H1 (cell line): Measurements from ENCODE around the gene SLC26A8. TPM values are rescaled to one million over a fixed set of nuclear protein-coding genes. Genes with fewer than 3 reads are reported as not detected.

ENCODE experiments used
- CTCF ChIA-PET: fragments of 300-600 bp; sonication (Branson Sonifier 250); formaldehyde crosslinking; loops from one replicate; lab custom pipeline; 2021; ENCODE audit not compliant: partially characterized antibody; lab: Charles Lee
- POLR2A ChIA-PET: fragments of 300-600 bp; sonication (Branson Sonifier 250); formaldehyde crosslinking; loops from one replicate; lab custom pipeline; 2021; ENCODE audit warnings: inconsistent platforms; ENCODE audit not compliant: partially characterized antibody; lab: Charles Lee
- DNase-seq, 2 experiments: peaks; one replicate each; pipeline versions ENCODE4 v3.0.0 to v3.0.0-alpha.2; 2010 to 2022; ENCODE audit warnings: low spot score in 2 of 2, low read depth in 1 of 2, mixed read lengths in 1 of 2
- FAIRE-seq: peaks from 2 replicates; lab custom pipeline; 2011; peaks lifted over from hg19 to GRCh38; lab: Jason Lieb, UNC
- H2AFZ ChIP-seq: 2 replicates; pipeline ENCODE4 v1.8.1; 2012; ENCODE audit warnings: low read length, inconsistent platforms
- H2AK5ac ChIP-seq: 2 replicates; pipeline ENCODE4 v1.6.1; 2013; ENCODE audit warnings: low read depth, low read length
- H2BK120ac ChIP-seq: replicated peaks from 2 replicates; pipeline ENCODE3; 2013; ENCODE audit warnings: low read depth, low read length, inconsistent platforms
- H2BK12ac ChIP-seq: 2 replicates; pipeline ENCODE4 v1.6.1; 2013; ENCODE audit warnings: low read depth, low read length
- H2BK15ac ChIP-seq: 2 replicates; pipeline ENCODE4 v1.6.1; 2013; ENCODE audit warnings: low read length
- H2BK20ac ChIP-seq: 2 replicates; pipeline ENCODE4 v1.6.1; 2013; ENCODE audit warnings: low read length
- H2BK5ac ChIP-seq: 2 replicates; pipeline ENCODE4 v1.6.1; 2013; ENCODE audit warnings: low read depth, low read length
- H3K14ac ChIP-seq: 2 replicates; pipeline ENCODE4 v1.6.1; 2013; ENCODE audit warnings: inconsistent platforms; ENCODE audit not compliant: insufficient read length
- H3K18ac ChIP-seq: 2 replicates; pipeline ENCODE4 v1.6.1; 2013; ENCODE audit warnings: low read length; ENCODE audit errors: extremely low read depth
- H3K23ac ChIP-seq: 2 replicates; pipeline ENCODE4 v1.6.1; 2013; ENCODE audit warnings: inconsistent platforms; ENCODE audit not compliant: insufficient read length
- H3K23me2 ChIP-seq: 2 replicates; pipeline ENCODE4 v1.6.1; 2013; ENCODE audit warnings: low read depth, low read length
- H3K27ac ChIP-seq: 2 replicates; pipeline ENCODE4 v1.6.1; 2011; ENCODE audit warnings: low read depth, low read length, inconsistent platforms
- H3K27me3 ChIP-seq, 4 experiments: replicated peaks in 1 of 4; 1 replicate in 1 of 4; 2 replicates in 3 of 4; pipeline versions ENCODE4 v1.6.1 to v1.8.1; 2011 to 2013; ENCODE audit warnings: low read length in 3 of 4, mild to moderate bottlenecking in 3 of 4, inconsistent platforms in 2 of 4, mixed read lengths in 2 of 4, moderate library complexity in 1 of 4; ENCODE audit not compliant: control insufficient read depth in 3 of 4, insufficient read depth in 3 of 4; ENCODE audit errors: extremely low read depth in 1 of 4
- H3K36me3 ChIP-seq, 4 experiments: 2 replicates each; pipeline versions ENCODE4 v1.6.1 to v1.8.1; 2011 to 2013; ENCODE audit warnings: mild to moderate bottlenecking in 4 of 4, low read length in 3 of 4, moderate library complexity in 2 of 4, control low read depth in 1 of 4, inconsistent platforms in 1 of 4; ENCODE audit not compliant: insufficient read depth in 4 of 4, control insufficient read depth in 2 of 4
- H3K4ac ChIP-seq: replicated peaks from 2 replicates; pipeline ENCODE3; 2013; ENCODE audit warnings: low read length, low read depth, mixed read lengths, inconsistent platforms; ENCODE audit not compliant: insufficient read length
- H3K4me1 ChIP-seq, 4 experiments: replicated peaks in 1 of 4; 1 replicate in 1 of 4; 2 replicates in 3 of 4; pipeline versions ENCODE4 v1.6.1 to v1.8.1; 2011 to 2013; ENCODE audit warnings: low read length in 3 of 4, inconsistent platforms in 2 of 4, mixed read lengths in 1 of 4; ENCODE audit not compliant: insufficient read depth in 4 of 4, control insufficient read depth in 3 of 4
- H3K4me2 ChIP-seq, 2 experiments: 2 replicates each; pipeline versions ENCODE4 v1.6.1 to v1.8.1; 2011 to 2013; ENCODE audit warnings: low read depth in 2 of 2, low read length in 2 of 2, control low read depth in 1 of 2, inconsistent platforms in 1 of 2, mild to moderate bottlenecking in 1 of 2; ENCODE audit not compliant: insufficient read depth in 1 of 2
- H3K4me3 ChIP-seq, 4 experiments: fragments of 200-600, 300-600 bp in 1 of 4; sonication (generic), shearing (Covaris generic), sonication (Bioruptor Twin) in 1 of 4; 2 replicates each; pipeline versions ENCODE4 v1.5.1 to v1.8.1; 2011 to 2016; ENCODE audit warnings: low read length in 4 of 4, low read depth in 3 of 4, control low read depth in 2 of 4, inconsistent platforms in 2 of 4, mild to moderate bottlenecking in 2 of 4, mixed read lengths in 1 of 4, moderate library complexity in 1 of 4; ENCODE audit not compliant: insufficient read depth in 2 of 4; ENCODE audit errors: extremely low read depth in 1 of 4
- H3K56ac ChIP-seq: replicated peaks from 2 replicates; pipeline ENCODE3; 2013; ENCODE audit warnings: low read depth, mild to moderate bottlenecking, mixed read lengths, low read length, inconsistent platforms; ENCODE audit not compliant: insufficient read length
- H3K79me1 ChIP-seq: 2 replicates; pipeline ENCODE4 v1.6.1; 2013; ENCODE audit warnings: low read depth, low read length, control low read depth
- H3K79me2 ChIP-seq, 2 experiments: 2 replicates each; pipeline versions ENCODE4 v1.6.1 to v1.8.1; 2012 to 2013; ENCODE audit warnings: low read length in 2 of 2, mild to moderate bottlenecking in 2 of 2, inconsistent platforms in 1 of 2; ENCODE audit not compliant: insufficient read depth in 2 of 2, control insufficient read depth in 1 of 2
- H3K9ac ChIP-seq, 4 experiments: replicated peaks in 1 of 4; 1 replicate in 1 of 4; 2 replicates in 3 of 4; pipeline versions ENCODE4 v1.6.1 to v1.8.1; 2011 to 2013; ENCODE audit warnings: low read depth in 3 of 4, low read length in 3 of 4, control low read depth in 2 of 4, mild to moderate bottlenecking in 2 of 4, moderate library complexity in 2 of 4, inconsistent platforms in 1 of 4; ENCODE audit errors: extremely low read depth in 1 of 4
- H3K9me3 ChIP-seq, 2 experiments: 2 replicates each; pipeline versions ENCODE4 v1.6.1 to v1.8.1; 2012 to 2013; ENCODE audit warnings: mild to moderate bottlenecking in 2 of 2, moderate library complexity in 2 of 2, control low read depth in 1 of 2, inconsistent platforms in 1 of 2, low read depth in 1 of 2, low read length in 1 of 2, mixed read lengths in 1 of 2; ENCODE audit not compliant: insufficient read depth in 2 of 2
- H4K20me1 ChIP-seq, 2 experiments: replicated peaks in 1 of 2; 2 replicates each; pipeline versions ENCODE3 to v1.8.1; 2011 to 2013; ENCODE audit warnings: inconsistent platforms in 2 of 2, low read length in 2 of 2, mild to moderate bottlenecking in 1 of 2; ENCODE audit not compliant: insufficient read depth in 2 of 2, control insufficient read depth in 1 of 2
- H4K5ac ChIP-seq: 2 replicates; pipeline ENCODE4 v1.6.1; 2013; ENCODE audit warnings: low read length, low read depth, mixed read lengths, inconsistent platforms; ENCODE audit not compliant: insufficient read length
- H4K8ac ChIP-seq: 2 replicates; pipeline ENCODE4 v1.8.0; 2013; ENCODE audit warnings: mild to moderate bottlenecking, moderate library complexity, low read length, inconsistent platforms; ENCODE audit not compliant: insufficient read depth; ENCODE audit errors: extremely low read depth
- H4K91ac ChIP-seq: replicated peaks from 2 replicates; pipeline ENCODE3; 2013; ENCODE audit warnings: low read length, mixed read lengths, inconsistent platforms; ENCODE audit not compliant: insufficient read length
- ATF2 ChIP-seq: IDR thresholded peaks from 2 replicates; pipeline ENCODE4 v1.6.1; 2012; ENCODE audit warnings: low read length, inconsistent platforms
- CTCF ChIP-seq, 3 experiments: IDR thresholded peaks; 1 replicate in 2 of 3; 2 replicates in 1 of 3; pipeline versions ENCODE4 v1.5.1 to v1.6.1; 2011; ENCODE audit warnings: low read length in 3 of 3, mild to moderate bottlenecking in 3 of 3, inconsistent platforms in 2 of 3, low read depth in 1 of 3, moderate library complexity in 1 of 3; ENCODE audit not compliant: insufficient read depth in 1 of 3; ENCODE audit errors: control extremely low read depth in 1 of 3
- EZH2 ChIP-seq: fragments of 200-600 bp; sonication (generic); IDR thresholded peaks from 2 replicates; pipeline ENCODE4 v1.7.1; 2012; ENCODE audit warnings: low read depth, mild to moderate bottlenecking, moderate library complexity, low read length, inconsistent platforms; ENCODE audit not compliant: severe bottlenecking
- HDAC2 ChIP-seq, 2 experiments: fragments of 300-600 bp in 1 of 2; sonication (generic) in 1 of 2; IDR thresholded peaks; 2 replicates each; pipeline ENCODE4 v1.6.1; 2011 to 2012; ENCODE audit warnings: low read depth in 2 of 2, low read length in 2 of 2, mild to moderate bottlenecking in 2 of 2, moderate library complexity in 2 of 2, borderline replicate concordance in 1 of 2, inconsistent platforms in 1 of 2
- KDM1A ChIP-seq: fragments of 200-600, 300-600 bp; sonication (generic); IDR thresholded peaks from 2 replicates; pipeline ENCODE4 v1.7.1; 2016; ENCODE audit warnings: mild to moderate bottlenecking, low read length, borderline replicate concordance
- MAFK ChIP-seq: IDR thresholded peaks from 2 replicates; pipeline ENCODE4 v1.6.1; 2012; ENCODE audit warnings: low read depth, mild to moderate bottlenecking, improper control_type of control experiment, low read length
- POU5F1 ChIP-seq: IDR thresholded peaks from 2 replicates; pipeline ENCODE4 v1.6.1; 2011; ENCODE audit warnings: low read depth, mild to moderate bottlenecking, low read length, moderate library complexity
- SP4 ChIP-seq: IDR thresholded peaks from 2 replicates; pipeline ENCODE4 v1.6.1; 2012; ENCODE audit warnings: low read length, inconsistent platforms
- SUZ12 ChIP-seq: fragments of 200-600 bp; sonication (generic); IDR thresholded peaks from 2 replicates; pipeline ENCODE4 v1.6.1; 2012; ENCODE audit warnings: mild to moderate bottlenecking, inconsistent platforms, low read length, moderate library complexity, mixed read lengths
- WGBS, 2 experiments: shearing (Covaris generic) in 1 of 2; methylation state at CpG; one replicate each; pipeline versions ENCODE4 v1.1.6 to v1.1.7; 2013 to 2015; ENCODE audit warnings: low lambda C conversion rate in 2 of 2, mixed read lengths in 2 of 2, inconsistent platforms in 1 of 2, low coverage in 1 of 2, missing lambda C conversion rate in 1 of 2; ENCODE audit not compliant: insufficient replicate concordance in 2 of 2, insufficient coverage in 1 of 2, insufficient read length in 1 of 2; ENCODE audit errors: extremely low coverage in 1 of 2, missing lambda C conversion rate in 1 of 2; 5-methylcytosine and 5-hydroxymethylcytosine counted together
- polyA plus RNA-seq, 7 experiments: library from polyadenylated mRNA; depleted of rRNA in 3 of 7; stranded (reverse) in 5 of 7; unstranded in 2 of 7; fragments of >200 nt in 5 of 7; fragments of 200-250 nt in 2 of 7; gene quantifications; 1 replicate in 5 of 7; 2 replicates in 1 of 7; 4 replicates in 1 of 7; pipeline versions ENCODE4 v1.2.1 to v1.2.3, GENCODE V29; 2011 to 2013; ENCODE audit warnings: missing spikeins in 2 of 7, mixed read lengths in 2 of 7
- total RNA-seq: library from RNA; stranded (reverse); fragmentation: NEBNext Ultra II Directional; extraction: Animal tissue kit (Norgen Biotek cat#: 25700); gene quantifications from 2 replicates; pipeline ENCODE4 v1.2.1, GENCODE V29; 2021

The SLC26A8 gene
- total and polyA plus RNA-seq, 2 of the 8 experiments (the other 6 are each of a cell fraction or from before 2014, with no cell fraction given): 0.56 to 0.57 TPM

- Histone ChIP-seq H3K4ac (no peak overlapping the region), H2BK12ac (no peak overlapping the region), H3K4me1 (peaks cover 0 to 6% (median under 1%) of the 10 kb centered on the region in 4 experiments; a peak in 3 of 7 replicates), H4K5ac (no peak overlapping the region), H3K18ac (no peak overlapping the region), H2BK15ac (no peak overlapping the region), H3K27me3 (no peaks in the 10 kb centered on the region), H2BK5ac (no peak overlapping the region), H3K27ac (no peak overlapping the region), H2BK20ac (no peak overlapping the region), H3K23me2 (no peaks in the 10 kb centered on the region), H2AK5ac (no peak overlapping the region), H4K8ac (no peak overlapping the region), H3K23ac (no peak overlapping the region), H3K4me2 (no peak overlapping the region), H3K36me3 (no peaks in the 10 kb centered on the region), H3K4me3 (no peak overlapping the region), H3K79me2 (no peaks in the 10 kb centered on the region), H3K14ac (no peak overlapping the region), H3K9me3 (no peaks in the 10 kb centered on the region), H2BK120ac (no peak overlapping the region), H3K56ac (no peak overlapping the region), H2AFZ (no peak overlapping the region), H3K79me1 (no peaks in the 10 kb centered on the region), H4K20me1 (no peaks in the 10 kb centered on the region), H4K91ac (no peak overlapping the region), H3K9ac (no peak overlapping the region)
- CTCF ChIA-PET: interaction anchor here (0.8 to 3.0 kb wide), 16 partner anchors 13 to 219 kb away, joined by 3 to 12 read pairs (median 4); no protein-coding TSS in a partner anchor
- DNase-seq (no peak), FAIRE-seq (no peak)
- POLR2A ChIA-PET: interaction anchor here (0.6 to 2.5 kb wide), 3 partner anchors 11 to 448 kb away, joined by 3 to 9 read pairs (median 3); partner anchors contain the start of gene MAPK14
- WGBS, 2 experiments: 93% methylated on average over 8 of the region's 8 CpGs; no CpG with 5 or more reads in 1 of the 2 experiments
- TF ChIP-seq HDAC2 (IDR thresholded peaks at IDR 0.05; ENCODE audit: borderline replicate concordance in 1 of 2, low read depth in 2 of 2, low read length in 2 of 2) (no peak), SP4 (no peak), CTCF (IDR thresholded peaks at IDR 0.05; ENCODE audit: control extremely low read depth in 1 of 3, insufficient read depth in 1 of 3, low read depth in 1 of 3, low read length in 3 of 3) (no peak), MAFK (no peak), KDM1A (no peak), SUZ12 (no peak), EZH2 (no peak), ATF2 (no peak), POU5F1 (no peak)
Observed at GRCh38 chr6:35955071-35955470, 69.4 kb downstream of the SLC26A8 start.
